IPS-18c (cell line): ENCODE results near the gene ICAM5.
A peak's percentile ranks its signal among the peaks of the same experiment; 100 is the strongest.
"Not testable (repeated sequence)": the region's sequence is repeated elsewhere in the genome, so short reads cannot be mapped to it uniquely, and the experiment has no call there.

Experiments used
- H3K4me3 ChIP-seq: 2 replicates; pipeline ENCODE4 v1.7.0; 2013; ENCODE audit warnings: low read depth, mild to moderate bottlenecking, low read length, moderate library complexity; ENCODE audit not compliant: insufficient read depth
- H3K9me3 ChIP-seq: one replicate; pipeline ENCODE4 v1.6.1; 2013; ENCODE audit warnings: mild to moderate bottlenecking, low read length, moderate library complexity; ENCODE audit not compliant: control insufficient read depth, insufficient read depth

Gene ICAM5

GRCh38 chr19:10327793-10328192 lies 38.0 kb downstream of the ICAM5 start:
- Histone ChIP-seq H3K9me3 (no peaks in the 10 kb centered on the region), H3K4me3 (no peak overlapping the region)

DNA sequence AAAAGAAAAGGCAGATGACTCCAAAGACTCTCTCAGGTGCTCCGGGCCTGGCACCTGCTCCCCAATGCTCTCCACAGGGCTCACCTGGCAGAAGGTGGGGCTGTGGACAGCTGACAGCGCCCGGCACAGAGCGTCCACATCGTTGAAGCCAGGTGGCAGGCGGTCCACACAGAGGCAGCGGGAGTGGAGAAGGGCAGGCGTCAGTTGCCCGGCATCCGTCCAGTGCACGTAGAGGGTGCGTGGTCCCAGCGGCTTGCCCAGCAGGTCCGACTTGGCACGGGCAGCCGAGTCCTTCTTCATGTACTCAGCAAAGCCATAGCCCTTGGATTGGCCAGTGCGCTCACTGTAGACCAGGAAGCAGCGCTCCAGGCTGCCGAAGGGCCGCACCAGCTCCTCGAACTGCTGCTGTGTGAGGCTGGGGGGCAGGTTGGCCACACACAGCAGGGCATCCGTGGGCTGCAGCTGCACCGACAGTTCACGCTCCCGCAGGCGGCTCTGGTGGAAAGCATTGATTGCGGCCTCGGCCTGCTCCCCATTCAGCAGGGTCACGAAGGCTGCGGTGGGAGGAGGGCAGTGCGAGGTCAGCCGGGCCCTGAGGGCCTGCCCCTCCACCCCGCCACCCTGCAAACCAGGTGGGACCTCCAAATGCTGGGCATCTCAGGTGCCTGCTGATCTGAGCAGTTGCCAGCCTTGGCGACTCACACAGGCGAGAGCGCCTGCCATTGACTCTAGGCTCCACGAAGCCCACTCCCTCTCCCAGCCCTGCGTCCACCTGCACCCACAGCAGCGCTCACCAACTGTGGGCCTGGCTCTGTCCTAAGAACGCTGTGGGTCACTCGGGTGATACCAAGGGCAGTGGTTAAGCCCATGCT lies 39.0 kb downstream of the ICAM5 start:
- Histone ChIP-seq H3K4me3 (no peak overlapping the region), H3K9me3 (no peaks in the 10 kb centered on the region)

DNA sequence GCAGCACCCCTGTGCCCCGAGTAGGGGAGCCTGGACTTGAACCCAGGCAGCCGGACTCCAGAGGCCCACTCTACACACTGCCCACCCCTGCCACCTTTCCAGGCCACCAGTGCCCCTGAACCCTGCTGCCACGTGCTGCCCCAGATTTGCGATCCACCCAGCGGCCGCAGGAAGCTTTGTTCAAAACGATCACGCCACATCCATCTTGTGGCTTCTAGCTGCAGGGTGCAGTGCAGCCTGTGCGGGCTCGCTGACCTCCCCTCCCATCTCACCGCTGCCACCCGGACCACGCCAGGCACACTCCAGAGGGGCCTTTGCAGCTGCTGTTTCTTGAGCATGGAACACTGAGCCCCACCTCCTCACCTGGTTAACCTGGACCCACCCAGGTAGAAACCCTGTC lies 39.8 kb downstream of the ICAM5 start:
- H3K4me3 ChIP-seq: no peak overlapping the region
- no peaks in the 10 kb centered on the region for H3K9me3 ChIP-seq

DNA sequence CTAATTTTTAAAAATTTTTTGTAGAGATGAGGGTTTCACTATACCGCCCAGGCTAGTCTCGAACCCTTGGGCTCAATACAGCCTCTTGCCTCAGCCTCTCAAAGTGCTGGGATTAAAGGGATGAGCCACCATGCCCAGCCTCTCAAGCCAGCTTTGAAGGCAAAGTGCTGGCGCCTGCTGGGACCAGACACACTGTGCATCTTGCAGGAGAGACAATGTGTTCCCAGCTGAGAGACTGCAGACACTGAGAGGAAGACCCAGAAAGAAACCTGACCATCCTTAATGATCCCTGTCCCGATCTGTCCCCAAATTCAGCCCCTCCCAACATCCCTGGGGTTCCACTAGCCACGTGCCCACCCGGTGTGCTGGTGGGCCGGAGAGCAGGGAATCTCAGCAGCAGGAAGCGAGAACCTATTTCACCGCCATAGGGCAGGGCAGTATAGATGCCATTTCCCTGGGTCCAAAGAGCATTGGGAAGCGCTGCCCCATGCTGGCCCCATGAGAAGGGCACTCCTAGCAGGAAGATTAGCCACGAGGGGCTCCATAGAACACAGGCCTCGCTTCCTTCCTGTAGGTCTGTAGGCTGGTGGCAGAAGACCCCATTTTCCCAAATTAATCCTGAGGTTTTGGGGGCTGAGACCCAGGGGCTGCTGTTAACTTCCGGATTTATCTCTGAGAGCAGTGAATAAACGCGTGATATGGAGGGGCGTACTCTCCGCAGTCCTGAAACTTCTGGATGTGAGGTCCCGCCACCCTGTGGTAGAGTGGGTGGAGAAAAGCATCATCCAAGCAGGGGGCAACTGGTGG lies 42.6 kb downstream of the ICAM5 start:
- peak overlapping the region; percentile 95 for H3K4me3 ChIP-seq
- H3K9me3 ChIP-seq: no peaks in the 10 kb centered on the region

DNA sequence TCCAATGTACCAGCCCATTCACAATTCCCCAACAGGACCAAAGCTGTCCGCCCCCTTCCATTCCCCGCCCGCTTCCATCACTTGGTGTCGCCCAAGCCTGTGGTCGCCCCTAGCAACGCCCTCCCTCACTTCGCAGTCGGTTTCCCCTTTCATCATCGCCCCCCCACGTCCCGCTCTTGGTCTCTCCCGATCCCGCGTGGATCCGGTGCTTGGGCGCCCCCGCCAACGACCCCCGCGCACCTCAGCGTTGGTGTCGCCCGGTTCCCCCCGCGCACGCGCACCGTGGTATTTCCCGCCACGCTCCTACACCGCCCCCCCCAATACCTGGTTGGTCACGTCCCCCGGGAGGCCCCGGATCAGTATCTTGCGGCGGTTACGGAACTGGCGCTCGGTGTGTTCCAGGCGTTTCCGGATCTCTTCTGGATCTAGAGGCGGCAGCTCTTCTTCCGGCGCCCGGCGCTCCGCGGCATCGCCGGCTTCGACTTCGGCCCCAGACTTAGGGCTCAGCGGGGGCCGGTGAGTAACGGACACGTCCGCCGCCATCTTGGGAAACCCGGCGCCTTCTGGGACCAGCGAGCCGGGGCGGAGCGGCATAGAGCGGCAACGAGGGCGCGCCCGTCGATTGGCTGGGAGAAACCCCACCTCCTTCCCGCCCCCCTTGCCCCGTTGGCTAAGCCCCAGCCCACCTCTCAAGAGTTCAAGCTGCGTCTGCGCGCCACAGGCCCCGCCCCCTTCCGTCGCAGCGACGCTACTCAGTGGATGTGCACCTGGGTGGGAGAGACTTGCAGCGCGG lies 43.4 kb downstream of the ICAM5 start, which contains the start of gene RAVER1:
RAVER1 (minus strand) TSS at position 565 of the 793 bp plus-strand sequence; CDS start at position 543, 22 bp downstream.
- Histone ChIP-seq H3K4me3 (peak within 1 kb of the TSS; percentile 95), H3K9me3 (no peaks in the 10 kb centered on the region)

- Histone ChIP-seq H3K4me3 (peak overlapping the region; percentile 95), H3K9me3 (no peaks in the 10 kb centered on the region)
Observed at GRCh38 chr19:10333758-10334587, 44.2 kb downstream of the ICAM5 start.

DNA sequence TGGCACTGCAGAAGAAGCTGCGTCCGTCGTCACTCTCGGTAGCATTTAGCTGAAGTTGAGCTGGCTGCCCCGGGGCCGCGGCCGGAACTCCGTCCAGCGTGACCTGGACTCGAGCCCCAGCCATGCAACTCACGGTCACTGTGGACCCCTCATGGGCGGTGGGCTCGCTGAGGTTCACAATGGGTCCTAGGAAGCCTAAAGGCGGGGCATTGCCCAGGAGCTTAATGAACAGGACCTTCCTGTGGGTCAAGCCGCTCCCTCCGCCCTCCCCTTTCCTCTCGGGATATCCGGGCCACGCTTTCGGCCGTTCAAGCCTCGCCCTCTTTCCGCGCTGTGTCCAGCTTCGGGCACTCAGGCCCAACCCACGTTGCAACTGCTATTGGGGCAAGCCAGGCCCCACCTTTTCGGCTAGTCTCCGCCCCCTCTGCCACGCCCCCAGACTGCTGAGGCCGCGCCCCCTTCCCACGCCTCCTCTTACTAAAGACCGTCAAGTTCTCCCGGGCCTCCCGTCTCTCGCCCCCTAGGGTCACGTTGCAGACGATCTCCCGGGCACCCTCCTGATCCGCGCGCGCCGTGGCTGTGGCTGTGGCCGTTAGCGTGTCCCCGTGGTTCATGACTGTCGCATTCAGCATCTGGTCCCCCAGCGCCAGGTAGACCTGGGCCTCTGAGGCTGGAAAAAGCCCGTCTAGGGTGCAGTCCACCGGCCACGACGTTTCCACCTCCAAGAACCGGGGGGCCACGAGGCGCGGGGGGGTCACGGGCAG lies 45.0 kb downstream of the ICAM5 start:
- H3K4me3 ChIP-seq: peak overlapping the region; percentile 95

DNA sequence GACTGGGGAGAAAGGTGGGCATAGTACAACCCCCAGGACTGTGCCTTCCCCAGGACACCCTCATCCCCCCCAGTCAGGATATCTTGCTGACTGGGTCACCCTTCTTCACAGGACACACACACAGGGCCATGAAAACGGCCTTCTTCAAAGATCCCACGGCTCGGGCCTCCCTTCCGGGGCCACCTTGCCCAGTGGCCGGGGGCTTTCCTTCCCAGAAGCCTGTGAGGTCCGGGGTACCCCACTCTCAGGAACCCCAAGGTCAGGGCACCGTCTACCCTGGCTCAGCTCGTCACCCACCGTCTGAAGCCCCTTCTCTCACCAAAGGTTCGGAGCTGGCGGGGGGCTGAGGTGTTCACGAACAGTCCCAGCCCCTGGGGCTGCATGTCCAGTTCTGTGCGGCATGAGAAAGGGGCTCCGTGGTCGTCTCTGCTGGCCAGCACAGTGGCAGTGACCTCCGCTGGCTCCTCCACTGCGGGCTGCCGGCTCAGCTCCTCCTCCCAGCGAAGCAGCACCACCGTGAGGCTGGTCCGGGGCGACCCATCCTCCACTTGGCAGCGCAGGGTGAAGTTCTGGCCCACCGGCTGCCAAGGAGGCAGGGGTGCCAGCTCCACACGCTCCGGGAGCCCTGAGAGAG lies 45.7 kb downstream of the ICAM5 start:
- H3K4me3 ChIP-seq: 0 out of 2 replicates have a peak overlapping the region, but pooled peaks have one; percentile 9

More for the DNA sequence above, 45.0 kb downstream of the ICAM5 start:
- no peaks in the 10 kb centered on the region for H3K9me3 ChIP-seq

GRCh38 chr19:10336725-10337124 lies 47.0 kb downstream of the ICAM5 start:
- not testable (repeated sequence) for H3K4me3 ChIP-seq, H3K9me3 ChIP-seq

More for the DNA sequence above, 45.7 kb downstream of the ICAM5 start:
- no peaks in the 10 kb centered on the region for H3K9me3 ChIP-seq

DNA sequence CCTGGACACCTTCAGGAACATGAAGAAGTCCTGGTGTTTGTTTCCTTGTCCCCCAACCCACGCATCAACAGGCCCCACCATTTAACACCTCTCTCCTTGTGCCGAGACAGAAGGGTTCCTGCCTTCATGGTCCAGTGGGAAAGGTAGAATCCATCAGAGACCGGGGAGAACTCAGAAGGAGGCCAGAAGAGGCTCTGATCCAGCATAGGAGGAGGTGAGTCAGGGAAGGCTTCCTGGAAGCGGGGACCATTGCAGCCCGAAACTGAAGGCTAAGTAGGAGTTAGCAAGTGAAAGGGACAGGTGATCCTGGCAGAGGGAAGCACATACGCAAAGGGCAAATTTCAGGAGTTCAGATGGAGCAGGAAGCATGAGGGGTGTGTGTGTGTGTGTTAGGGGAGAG lies 49.2 kb downstream of the ICAM5 start:
- Histone ChIP-seq H3K4me3 (no peak overlapping the region), H3K9me3 (no peaks in the 10 kb centered on the region)

- no peak within 1 kb of the TSS for H3K4me3 ChIP-seq
- no peaks in the 10 kb centered on the region for H3K9me3 ChIP-seq
Observed at GRCh38 chr19:10339380-10339960, 49.7 kb downstream of the ICAM5 start, which contains the start of gene ICAM3. TSS of gene ICAM3 (minus strand) at chr19:10339624. CDS start at chr19:10339614, 10 bp downstream.

DNA sequence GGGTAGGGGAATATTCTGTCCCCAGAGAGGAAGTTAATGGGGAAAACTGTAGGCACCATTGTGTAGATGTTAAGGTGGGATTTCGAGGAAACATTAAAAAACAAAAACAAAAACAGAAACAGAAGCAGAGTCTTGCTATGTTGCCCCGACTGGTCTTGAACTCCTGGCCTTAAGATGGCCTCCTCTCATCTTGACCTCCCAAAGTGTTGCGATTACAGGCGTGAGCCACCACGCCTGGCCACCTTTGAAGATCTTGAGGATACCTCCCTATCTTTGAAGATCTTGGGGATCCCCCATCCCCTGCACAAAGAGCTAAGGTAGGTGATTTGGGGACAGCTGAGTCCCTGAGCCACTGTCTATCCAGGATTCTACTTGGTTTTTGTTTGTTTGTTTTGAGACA lies 50.2 kb downstream of the ICAM5 start:
- no peaks in the 10 kb centered on the region for H3K9me3 ChIP-seq
- H3K4me3 ChIP-seq: no peak overlapping the region

- Histone ChIP-seq H3K4me3 (no peak overlapping the region), H3K9me3 (no peaks in the 10 kb centered on the region)
Observed at GRCh38 chr19:10343495-10343894, 53.7 kb downstream of the ICAM5 start.

DNA sequence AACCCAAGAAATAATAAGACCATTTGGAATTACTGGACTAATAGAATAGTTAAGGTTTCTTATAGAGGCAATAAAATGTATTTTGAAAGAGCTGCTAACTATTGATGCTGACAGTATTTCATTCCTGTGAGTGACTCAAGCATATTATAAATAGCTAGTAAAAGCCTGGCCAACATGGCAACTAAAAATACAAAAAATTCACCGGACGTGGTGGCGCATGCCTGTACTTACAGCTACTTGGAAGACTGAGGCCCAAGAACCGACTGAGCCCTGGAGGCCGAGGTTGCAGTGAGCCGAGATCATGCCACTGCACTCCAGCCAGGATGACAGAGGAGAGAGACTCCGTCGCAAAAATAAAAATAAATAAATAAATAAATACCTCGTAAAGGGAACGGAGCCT lies 55.0 kb downstream of the ICAM5 start:
- H3K9me3 ChIP-seq: no peaks in the 10 kb centered on the region
- H3K4me3 ChIP-seq: no peak overlapping the region
